AG10803 (cell line): ENCODE results near the gene MYBPHL.

Source experiments
- DNase-seq: peaks from one replicate; pipeline ENCODE4 v3.0.0; 2010; ENCODE audit warnings: low read depth
- H3K4me3 ChIP-seq: 2 replicates; pipeline ENCODE4 v1.5.1; 2011; ENCODE audit warnings: mild to moderate bottlenecking, low read length, control low read depth
- TF ChIP-seq, protein P1 (sequence below): conservative IDR thresholded peaks from 2 replicates; pipeline ENCODE4 v1.5.1; 2011; ENCODE audit warnings: mild to moderate bottlenecking, low read length, control low read depth, inconsistent platforms

Gene MYBPHL

DNA sequence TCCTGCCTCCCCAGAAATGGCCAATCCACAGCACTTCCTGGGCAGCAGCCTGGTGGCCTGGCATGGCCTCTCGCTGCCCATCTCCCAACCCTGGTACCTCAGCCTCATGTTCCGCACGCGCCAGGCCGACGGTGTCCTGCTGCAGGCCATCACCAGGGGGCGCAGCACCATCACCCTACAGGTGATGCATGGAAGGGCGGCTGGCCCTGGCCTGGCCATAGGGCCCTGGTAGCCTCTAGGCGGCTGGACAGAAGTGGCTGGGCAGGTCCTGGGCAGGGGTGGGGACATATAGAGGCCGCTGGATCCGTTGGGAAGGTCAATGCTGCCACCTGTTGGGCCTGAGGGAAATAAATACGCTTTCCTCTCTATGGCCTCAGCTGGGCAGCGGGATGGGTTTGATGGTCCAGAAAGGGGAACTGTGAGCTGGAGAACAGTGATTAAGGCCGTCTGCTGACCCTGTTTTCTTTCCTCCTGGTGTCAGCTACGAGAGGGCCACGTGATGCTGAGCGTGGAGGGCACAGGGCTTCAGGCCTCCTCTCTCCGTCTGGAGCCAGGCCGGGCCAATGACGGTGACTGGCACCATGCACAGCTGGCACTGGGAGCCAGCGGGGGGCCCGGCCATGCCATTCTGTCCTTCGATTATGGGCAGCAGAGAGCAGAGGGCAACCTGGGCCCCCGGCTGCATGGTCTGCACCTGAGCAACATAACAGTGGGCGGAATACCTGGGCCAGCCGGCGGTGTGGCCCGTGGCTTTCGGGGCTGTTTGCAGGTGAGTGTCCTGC is 43.0 kb downstream of the MYBPHL start:
- no peak overlapping the region for H3K4me3 ChIP-seq
- peak; percentile 73 for DNase-seq
- TF ChIP-seq, protein P1, sequence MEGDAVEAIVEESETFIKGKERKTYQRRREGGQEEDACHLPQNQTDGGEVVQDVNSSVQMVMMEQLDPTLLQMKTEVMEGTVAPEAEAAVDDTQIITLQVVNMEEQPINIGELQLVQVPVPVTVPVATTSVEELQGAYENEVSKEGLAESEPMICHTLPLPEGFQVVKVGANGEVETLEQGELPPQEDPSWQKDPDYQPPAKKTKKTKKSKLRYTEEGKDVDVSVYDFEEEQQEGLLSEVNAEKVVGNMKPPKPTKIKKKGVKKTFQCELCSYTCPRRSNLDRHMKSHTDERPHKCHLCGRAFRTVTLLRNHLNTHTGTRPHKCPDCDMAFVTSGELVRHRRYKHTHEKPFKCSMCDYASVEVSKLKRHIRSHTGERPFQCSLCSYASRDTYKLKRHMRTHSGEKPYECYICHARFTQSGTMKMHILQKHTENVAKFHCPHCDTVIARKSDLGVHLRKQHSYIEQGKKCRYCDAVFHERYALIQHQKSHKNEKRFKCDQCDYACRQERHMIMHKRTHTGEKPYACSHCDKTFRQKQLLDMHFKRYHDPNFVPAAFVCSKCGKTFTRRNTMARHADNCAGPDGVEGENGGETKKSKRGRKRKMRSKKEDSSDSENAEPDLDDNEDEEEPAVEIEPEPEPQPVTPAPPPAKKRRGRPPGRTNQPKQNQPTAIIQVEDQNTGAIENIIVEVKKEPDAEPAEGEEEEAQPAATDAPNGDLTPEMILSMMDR = peak; percentile 96

DNA sequence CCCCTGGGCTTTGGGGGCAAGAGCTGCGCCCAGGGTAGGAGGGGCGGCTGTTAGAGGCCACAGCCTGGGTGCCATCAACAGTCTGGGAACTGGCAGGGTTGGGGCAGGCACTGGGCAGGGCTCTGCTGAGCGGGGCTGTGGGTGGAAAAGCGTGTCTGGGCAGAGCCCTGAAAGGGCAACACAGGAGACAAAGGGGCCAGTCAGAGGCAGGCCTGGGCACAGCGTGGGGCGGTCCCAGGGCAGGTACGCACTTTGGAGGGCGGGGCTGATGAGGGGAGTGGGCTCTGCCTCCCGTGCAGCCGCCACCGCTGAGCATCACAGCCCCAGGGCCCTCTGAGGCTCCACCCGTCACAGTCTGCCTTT is 43.6 kb downstream of the MYBPHL start:
- DNase-seq = no peak
- no peak overlapping the region for H3K4me3 ChIP-seq
- TF ChIP-seq, protein P1 = no peak

DNA sequence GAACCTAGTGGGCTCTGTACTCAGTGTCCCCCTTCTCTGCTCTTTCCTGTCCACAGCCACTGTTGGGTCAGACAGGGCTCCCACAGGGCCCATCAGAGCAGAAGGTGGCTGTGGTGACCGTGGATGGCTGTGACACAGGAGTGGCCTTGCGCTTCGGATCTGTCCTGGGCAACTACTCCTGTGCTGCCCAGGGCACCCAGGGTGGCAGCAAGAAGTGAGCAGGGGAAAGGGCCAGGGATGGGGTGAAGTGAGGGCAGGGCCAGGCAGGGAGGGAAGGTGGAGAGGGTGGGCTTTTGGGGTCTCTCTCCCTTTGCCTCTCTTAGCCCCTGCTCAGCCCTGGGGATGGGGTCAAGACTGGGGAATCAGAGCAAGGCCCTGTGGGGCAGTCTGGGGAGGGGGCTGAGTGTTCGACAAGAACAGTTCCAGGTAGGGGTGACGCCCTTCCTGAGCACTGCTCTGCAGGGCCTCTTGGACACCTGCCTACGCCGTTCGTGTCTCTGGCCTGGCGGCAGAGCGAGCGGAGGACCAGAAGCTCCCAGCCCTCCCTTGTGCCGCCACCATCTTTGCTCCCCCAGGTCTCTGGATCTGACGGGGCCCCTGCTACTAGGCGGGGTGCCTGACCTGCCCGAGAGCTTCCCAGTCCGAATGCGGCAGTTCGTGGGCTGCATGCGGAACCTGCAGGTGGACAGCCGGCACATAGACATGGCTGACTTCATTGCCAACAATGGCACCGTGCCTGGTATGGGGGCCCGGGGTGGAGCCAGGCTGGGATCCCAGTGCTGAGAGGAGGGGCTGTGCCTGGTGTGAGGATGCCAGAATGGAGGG is 44.4 kb downstream of the MYBPHL start:
- TF ChIP-seq, protein P1 = no peak
- H3K4me3 ChIP-seq = no peak overlapping the region
- no peak for DNase-seq

DNA sequence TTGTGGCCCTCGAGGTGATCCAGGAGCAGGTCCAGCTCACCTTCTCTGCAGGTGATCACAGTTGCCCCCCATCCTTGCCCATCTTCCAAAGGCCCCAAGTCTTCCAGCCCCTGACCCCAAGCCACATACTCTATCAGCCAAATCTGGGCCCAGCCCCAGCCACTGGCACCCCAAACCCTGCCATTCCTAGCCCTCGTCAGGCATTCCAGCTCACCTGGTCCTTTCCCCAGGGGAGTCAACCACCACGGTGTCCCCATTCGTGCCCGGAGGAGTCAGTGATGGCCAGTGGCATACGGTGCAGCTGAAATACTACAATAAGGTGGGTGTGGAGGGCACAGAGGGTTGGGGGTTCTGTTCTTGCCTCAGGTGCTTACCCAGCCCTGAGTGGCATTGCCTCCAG is 45.2 kb downstream of the MYBPHL start:
- H3K4me3 ChIP-seq = no peak overlapping the region
- TF ChIP-seq, protein P1 = no peak
- no peak for DNase-seq

DNA sequence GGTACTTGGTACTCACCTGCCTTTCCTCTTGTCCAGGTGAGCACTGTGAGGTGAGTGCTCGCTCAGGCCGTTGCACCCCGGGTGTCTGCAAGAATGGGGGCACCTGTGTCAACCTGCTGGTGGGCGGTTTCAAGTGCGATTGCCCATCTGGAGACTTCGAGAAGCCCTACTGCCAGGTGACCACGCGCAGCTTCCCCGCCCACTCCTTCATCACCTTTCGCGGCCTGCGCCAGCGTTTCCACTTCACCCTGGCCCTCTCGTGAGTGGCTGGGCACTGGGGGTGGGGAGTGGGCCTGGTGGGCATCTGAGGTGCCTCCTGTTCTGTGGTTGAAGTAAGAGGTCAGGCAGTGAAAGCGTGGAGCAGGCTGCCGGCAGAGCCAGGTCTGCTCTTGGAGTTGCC is 45.8 kb downstream of the MYBPHL start:
- TF ChIP-seq, protein P1 = no peak
- no peak overlapping the region for H3K4me3 ChIP-seq
- DNase-seq = no peak

DNA sequence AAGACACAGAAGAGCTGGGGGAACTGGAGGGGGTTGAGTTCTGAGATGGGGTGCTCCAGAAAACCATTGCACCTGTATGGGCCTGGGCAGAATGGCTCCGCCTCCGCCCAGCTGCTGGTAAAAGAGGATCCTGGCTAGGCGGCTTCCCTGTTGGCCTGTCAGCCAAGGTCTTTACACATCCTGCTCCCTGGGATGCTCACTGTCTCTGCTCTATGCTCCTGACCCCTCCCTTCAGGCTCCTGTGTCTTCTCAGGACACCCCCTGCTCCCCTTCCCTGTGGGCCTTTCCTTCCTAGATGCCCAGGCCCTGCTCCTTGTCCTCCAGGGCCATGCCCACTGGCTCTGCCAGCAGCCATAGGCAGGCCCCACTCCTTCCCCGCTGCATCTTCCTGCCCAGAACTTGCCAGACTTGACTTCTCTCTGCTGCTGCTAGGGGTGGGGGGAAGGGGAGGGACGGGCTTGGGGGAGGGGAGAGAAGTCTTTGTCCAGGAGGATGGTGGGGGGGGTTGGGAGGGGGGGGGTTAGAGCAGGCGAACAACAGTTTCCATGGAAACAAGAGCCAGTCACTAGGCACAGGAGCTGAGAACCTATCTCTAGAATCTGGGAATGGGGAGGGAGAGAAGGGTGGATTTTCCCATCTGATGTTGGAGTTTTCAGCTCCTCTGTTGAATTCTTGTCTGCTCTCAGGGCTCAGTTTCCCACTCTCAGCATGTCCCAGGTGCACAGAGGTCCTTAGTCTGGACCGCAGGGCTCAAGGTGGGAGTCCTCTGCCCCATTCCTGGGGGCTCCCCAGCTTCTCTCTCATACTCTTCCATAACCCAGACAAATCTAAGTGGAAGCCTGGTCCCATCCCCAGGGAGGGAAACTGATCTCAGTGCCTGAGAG is 46.9 kb downstream of the MYBPHL start:
- no peak overlapping the region for H3K4me3 ChIP-seq
- TF ChIP-seq, protein P1 = no peak
- DNase-seq = no peak
